CD4-positive, alpha-beta T cell treated with Interleukin-4 for 1 hour (primary cell): Measurements from ENCODE around the gene FCN1.
"Not testable (repeated sequence)": the region's sequence is repeated elsewhere in the genome, so short reads cannot be mapped to it uniquely, and the experiment has no call there.

Source experiments
- DNase-seq, 2 donors: peaks; one replicate each; pipeline ENCODE4 v3.0.0-alpha.2; 2020 to 2022

FCN1 gene

DNA sequence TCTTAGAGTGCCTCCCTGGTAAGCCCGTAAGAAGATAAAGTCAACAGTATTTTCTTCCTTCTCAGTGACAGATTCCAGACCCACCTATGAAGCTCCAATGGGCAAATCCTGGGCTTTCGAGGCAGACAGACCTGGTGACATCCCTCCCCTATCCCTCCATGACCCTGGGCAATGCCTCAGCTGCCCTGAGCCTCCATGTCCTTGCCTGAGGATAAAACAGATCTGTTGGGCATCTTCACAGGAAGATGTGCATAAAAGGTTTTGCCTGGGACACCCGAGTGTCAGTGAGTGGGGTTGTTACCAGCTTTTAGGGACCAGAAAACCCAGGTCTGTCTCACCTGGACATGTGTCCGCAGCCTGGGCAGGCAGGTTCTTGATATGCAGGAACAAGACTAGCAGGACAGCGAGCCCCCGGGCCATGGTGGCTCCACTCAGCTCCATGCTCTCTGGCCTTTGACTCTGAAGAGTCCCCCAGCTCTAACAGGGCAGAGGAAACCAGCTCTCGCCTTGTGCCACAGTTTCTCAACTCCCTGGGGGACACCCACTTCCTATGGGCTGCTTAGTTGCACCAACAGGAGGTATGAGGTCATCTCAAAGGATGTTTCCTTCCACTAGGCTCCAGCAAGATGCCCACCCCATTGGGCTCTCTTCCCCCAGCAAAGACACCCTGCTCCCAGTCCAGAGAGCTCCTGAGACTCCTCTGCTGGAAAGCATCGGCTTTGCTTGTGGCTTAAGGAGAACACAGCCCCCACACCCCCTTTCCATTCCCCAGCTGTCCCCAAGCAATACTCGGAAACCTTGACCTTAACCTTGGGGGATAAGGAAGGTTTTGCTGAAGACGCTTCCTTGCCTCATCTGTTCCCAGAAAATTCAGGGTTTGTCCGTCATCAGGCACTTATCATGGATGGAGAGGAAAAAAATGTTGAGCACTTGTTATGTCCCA lies at the start of gene FCN1:
FCN1 (minus strand) TSS at position 482 of the 943 bp plus-strand sequence; CDS start at position 441, 41 bp downstream.
- peak in 1 of 2 donors; percentile 15 for DNase-seq

DNA sequence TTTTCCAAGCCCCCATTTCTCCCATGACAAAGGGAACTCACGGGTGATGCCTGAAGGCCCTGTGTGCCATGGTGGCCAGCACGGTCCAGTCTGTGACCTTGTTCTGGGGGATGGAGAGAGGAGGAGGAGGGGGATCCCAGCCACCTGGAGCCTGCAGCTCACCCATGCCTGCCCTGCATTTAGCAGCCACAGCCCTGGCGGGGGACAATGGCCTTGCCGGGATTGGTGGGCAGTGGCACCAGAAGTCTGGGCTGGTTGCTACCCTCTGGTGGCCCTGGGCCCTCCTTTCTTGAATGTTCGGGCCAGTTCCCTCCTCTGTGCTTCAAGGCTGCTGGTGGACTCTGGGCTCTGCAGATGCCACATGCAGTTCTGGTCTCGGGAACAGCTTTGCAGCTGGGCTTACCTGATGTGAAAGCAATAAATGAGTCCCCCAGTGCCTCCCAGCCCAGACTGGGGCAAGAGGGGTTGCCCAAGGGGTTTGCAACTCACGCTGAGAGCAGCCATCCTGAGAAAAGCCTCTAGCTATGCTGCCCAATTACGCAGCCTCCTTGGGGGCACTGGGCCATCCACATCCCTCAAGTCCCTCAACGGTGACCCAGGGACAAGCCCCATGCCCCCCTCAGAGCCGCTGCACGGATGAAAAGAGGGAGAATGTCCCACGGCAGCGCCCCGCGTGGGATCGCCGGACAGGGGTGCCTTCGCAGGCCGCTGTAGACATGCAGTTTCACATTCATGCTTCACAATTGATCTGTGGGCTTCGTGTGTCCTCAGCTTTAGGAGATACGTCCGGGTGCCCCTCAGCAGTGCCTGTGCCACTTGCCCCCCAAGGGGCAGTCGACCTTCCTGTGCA lies 49.2 kb upstream of the FCN1 start:
- no peak for DNase-seq

DNA sequence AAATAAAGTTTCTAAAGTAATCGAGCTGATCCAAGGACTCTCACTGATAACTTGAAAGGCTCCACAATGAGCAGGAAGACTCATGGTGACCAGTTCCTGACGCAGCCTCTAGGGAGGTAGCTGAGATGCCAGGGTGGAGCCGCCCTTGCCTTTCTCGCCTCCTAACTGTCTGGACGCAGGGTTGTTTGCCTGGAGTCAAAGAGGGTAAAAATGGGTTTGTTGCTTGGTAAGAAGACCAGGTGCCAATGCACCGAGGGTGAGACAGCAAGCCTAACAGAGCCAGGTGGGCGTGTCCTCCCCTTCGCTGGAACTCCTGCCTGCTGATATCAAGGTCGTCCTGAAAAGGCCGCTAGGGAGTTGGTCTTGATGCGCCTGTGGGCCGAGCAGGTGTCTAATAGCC lies 48.6 kb upstream of the FCN1 start:
- no peak for DNase-seq

DNA sequence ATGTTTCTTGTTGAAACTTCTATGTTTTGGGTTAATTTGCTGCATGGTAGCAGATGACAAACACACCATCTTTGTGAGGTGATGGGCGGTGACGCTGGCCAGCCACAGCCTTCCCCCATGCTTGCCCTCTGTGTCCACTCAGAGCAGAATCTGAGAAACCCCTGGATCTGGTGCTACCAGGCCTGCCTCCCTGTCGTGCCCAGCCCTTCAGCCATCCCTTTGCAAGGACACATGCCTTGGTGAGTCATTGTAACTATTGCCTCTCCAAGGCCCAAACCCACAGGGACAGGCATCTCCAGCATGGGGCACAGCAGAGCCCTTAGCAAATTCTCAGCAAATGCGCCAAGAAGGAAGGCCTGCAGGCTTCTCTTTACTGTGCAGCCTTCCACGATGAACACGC lies 48.1 kb upstream of the FCN1 start:
- DNase-seq = no peak

DNA sequence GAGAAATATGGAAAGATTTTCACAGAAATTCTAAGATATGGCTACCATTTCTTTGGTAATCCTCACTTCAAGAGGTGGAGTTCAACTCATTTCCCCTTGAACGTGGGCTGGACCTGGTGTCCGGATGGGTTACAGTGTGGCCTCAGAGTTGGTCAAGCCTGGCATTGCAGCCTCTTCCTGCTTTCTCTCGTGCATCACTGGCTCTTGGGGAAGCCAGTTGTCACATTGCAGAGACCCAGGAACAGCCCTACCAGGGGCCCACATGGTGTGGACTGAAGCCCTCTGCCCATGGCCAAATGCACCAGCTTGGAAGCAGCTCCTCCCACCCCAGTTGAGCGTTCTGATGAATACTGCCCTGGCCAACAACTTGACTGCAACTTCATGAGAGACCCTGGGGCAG lies 47.7 kb upstream of the FCN1 start:
- no peak for DNase-seq

DNA sequence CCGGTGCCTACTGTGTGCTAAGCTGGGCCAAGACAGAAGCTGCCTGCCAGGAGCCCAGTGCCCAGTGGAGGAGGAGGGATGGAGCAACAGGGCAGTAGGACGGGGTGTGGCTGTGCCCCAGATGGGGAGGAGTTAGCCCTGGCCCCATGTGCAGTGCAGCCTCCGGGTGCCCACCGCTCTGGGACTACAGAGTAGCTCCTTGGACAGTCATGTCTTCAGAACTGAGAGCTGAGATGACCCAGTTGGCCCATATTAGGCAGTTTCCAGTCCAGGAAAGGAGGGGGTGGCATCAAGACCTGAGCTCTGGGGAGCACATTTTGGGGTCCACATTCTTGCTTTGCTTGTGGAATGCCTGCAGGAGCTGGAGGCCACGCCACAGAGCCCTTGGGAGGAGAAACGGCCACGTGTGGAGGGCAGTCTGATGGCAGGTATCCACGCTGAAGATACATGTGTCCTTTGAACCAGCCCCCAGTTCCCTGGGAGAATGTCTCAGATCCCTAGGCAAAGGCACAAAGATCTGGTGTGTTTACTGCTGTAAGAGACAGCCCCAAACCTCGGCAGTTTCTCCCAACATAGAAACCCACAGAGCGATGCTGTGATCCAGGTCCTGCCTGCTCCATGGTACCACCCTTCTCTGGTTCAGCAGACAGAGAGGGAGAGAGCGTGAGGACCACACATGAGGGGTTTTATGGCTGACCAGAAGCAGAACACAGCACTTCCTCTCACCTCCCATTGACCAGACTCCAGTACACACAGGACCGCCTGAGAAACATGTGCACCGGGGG lies 46.8 kb upstream of the FCN1 start:
- DNase-seq = no peak

DNA sequence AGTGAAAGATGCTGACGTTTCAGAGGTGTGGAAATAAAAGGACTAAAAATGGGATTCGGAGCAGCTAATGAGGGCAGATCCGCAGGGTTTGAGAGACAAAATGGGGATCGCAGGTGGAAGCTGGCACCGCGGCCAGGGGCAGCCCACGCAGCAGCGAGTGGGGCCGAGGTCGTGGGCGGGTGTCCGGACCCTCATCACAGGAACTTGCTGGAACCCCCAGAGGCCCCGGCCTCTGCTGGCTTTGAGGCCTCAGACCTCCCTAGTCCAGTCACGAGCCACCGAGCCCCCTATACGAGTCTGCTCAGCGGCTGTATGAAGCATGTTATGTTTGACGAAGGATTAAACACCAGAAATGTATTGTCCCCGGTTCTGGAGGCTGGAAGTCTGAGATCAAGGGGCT lies 45.8 kb upstream of the FCN1 start:
- no peak for DNase-seq

DNA sequence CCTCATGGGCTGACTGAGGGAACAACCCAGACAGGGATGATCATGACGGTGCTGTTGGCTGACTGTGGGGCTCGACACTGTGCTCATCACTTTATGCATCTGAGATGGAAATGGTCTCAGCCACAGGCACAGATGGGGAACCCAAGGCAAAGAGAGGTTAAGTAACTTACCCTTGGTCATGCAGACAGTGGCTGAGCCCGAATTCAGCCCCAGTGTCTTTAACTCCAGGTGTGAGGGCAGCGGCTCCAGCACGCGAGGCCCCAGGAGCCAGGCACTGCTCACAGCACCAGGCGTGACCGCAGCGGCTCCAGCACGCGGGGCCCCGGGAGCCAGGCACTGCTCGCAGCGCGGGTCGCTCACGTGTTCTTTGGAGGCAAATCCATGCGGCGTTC lies 45.3 kb upstream of the FCN1 start:
- no peak for DNase-seq

DNA sequence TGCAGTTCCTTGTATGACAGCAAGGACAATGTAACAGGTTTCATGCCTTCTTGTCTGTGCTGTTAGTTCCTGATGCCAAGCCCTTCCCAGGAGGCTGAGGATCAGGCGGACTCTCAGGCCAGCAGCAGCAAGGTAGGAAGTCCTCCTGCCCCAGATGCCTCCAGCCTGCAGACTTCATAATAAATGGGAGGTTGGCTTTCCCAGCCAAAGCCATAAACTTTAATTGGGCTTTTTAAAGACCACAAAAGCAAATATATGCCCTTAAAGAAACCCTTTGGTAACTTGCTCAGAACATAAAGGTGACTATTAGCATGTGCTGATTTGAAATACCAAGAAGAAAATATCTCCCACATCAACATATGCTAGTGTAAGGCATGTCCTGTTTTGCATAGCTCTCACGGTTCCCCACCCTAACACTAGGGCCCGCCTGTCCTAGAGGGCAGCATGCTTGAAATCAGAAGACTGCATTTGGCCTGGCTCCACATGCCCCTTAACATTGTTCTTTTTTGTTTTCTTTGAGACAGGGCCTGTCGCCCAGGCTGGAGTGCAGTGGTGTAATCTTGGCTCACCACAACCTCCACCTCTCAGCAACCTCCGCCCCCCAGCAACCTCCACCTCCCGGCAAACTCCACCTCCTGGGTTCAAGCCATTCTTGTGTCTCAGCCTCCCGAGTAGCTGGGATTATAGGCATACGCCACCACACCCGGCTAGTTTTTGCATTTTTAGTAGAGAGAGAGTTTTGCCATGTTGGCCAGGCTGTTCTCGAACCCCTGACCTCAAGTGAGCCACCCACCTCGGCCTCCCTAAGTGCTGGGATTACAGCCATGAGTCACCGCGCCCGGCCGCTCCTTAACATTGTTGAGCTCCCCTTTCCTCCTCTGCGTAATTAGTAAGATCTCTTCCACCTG lies 44.6 kb upstream of the FCN1 start:
- no peak for DNase-seq

DNA sequence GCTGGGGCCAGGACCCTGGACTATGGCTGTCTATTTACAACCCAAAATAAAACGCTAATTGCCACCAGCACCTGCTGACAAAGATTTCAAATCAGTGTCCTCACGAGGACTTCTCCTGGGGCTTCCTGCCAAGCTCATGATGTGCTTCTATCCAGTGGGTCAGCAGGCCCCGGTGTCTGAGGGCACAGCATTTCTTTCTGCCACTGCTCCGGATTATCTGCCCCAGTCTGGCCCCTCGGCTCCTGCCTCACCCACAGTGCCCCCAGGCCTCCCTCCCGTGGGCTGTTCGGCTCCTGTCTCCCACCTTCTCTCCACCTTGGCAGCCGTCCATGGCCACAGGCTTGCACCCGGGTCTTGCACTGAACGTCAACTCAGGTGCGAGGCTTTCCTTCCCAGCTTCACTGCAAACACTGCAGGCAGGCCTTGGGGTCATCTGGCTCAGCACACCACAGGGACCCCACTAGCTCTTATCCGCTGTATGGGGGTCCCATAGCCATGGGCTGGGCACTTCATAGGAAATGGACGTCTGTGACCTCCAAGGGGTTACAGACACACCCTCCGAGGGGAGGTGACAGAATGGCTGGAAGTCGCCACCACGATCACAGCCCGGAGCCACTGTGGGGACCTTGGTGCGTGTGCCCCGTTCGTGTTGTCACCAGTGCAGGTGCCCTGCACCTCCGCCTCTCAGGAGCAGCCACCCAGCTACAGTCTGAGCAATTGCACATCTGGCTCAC lies 43.8 kb upstream of the FCN1 start:
- DNase-seq = no peak

DNA sequence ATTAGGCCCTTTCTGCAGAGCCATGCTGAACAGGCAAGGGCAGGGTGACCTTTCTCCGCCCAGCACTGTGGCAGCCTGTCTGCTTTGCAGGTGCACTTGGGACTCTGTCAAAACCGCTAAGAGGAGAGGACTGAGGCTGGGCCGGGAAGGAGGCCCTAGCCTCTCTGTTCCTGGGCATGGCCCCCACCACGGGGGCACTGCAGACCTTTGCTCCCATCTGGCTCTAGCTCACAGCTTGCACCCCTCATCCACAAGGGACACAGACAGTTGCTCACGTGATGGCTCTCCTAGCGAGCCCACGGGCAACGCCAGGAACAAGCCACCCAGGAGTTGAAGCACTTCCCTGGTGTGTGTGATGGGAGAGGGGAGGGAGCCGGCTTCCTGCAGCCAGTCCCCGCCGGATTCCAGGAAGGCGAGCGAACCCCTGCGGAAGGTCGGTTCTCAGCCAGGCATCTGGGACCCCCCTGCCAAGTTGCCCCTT lies 43.0 kb upstream of the FCN1 start:
- no peak for DNase-seq

DNA sequence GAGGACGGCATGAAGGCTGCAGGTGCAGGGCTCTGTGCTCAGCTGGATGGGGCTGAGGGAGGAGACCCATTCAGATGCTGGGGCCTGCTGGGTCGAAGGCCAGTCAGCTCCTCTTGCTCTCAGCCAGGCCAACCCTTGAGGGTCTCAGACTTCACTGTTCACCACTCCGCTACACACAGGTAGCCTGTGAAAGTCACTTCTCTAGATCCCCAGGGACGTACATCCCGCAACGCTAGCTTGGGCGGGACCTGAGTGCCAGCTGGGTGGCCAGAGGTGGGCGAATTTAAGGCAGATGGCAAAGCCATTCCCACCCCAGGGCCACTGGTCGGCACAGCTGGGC lies 42.2 kb upstream of the FCN1 start:
- no peak for DNase-seq

DNA sequence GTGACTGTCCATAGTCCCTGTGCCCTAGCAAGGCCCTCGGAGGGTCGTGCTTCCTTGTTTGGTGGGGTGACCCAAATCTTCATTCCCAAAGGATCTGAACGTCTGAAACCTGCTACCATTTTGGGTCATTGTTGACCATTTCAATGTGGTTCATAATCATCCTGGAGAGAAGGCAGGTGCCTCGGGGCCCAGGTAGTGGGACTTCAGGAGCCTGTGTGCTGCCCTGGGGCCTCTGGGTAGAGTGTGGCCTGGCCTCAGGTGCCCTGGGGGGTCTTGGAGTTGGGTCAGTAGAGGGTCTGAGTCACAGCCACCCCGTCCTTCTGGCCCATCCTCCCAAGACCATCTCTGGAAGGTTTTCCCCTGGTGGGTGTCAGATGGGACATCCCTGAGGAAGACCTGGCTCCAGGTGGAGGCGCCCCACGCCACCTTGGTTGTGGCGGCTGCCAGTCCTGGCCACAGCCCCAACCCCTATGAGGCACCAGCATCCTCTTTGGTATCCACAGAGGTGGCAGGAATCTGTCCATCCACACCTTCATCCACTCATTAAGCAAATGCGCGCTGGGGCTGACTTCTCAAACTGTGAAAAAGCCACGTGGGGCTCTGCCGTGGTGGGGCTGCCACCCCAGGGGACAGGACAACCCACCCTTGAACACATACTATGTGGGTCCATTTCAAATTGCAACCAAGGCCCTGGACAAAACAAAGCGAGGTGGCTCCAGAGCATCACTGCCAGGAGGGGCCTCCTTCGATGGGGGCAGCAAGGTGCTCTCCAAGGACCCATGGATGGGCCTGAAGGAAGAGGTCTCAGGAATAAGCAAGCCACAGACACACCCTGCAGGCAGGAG lies 41.6 kb upstream of the FCN1 start:
- DNase-seq = no peak

DNA sequence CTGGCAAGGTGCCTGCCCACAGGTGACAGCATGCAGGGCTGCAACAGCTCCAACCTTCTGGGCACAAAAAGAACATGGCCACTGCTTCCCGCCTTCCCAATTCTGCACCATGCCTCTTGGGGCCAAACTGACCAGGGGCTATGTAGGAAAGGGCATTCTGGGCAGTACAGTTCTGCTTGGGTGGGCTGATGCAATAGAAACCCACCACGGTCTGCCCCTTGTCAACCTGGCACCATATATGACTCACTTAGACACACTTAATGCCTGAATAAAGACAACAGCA lies 40.2 kb upstream of the FCN1 start:
- no peak for DNase-seq

DNA sequence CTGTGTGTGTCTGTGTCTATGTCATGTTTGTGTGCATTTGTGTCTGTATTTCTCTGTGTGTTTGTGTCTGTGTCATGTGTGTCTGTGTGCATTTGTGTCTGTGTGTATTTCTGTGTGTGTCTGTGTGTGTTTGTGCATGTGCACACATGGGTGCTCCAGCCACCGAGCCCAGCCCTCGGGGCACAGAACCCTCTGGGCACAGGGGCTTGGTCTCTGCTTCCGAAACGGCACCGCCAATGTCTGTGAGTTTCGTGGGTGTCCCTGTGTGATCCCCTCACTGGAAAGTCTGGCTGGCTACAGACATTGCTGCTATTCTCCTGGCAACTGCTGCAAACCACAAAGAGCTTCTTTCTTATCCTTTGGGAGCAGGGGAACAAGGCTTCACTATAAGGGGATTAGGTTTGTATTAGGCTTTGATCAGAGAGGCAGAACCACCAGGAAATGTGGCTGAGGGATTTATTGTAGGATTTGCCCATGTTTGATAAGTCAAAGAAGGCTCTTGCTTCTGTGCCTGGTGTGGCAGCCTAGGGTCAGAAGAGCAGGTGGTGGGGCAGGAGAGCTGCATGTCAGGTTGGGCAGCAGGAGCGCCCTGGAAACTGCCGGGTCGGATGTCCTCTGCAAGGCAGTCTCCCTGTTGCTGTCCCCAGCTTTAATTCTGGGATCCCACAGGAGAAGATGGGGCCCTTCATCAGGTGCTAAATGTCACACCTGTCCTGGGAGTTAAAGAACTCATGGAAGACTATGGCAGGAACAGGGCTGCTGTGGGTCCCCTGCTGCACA lies 39.6 kb upstream of the FCN1 start:
- no peak for DNase-seq

DNA sequence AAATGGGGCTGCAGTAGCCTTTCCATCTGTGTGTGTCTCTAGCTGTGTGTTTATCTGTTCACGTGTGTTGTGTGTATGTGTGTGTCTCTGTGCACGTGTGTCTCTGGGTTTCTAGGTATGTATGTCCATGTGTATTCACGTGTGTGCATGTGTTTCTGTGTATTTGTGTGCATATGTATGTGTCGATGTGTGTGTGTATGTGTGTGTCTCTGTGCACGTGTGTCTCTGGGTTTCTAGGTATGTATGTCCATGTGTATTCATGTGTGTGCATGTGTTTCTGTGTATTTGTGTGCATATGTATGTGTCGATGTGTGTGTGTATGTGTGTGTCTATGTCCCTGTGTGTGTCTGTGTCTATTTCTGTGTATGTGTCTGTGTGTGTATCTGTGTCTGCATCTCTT lies 38.7 kb upstream of the FCN1 start:
- DNase-seq = not testable (repeated sequence)

DNA sequence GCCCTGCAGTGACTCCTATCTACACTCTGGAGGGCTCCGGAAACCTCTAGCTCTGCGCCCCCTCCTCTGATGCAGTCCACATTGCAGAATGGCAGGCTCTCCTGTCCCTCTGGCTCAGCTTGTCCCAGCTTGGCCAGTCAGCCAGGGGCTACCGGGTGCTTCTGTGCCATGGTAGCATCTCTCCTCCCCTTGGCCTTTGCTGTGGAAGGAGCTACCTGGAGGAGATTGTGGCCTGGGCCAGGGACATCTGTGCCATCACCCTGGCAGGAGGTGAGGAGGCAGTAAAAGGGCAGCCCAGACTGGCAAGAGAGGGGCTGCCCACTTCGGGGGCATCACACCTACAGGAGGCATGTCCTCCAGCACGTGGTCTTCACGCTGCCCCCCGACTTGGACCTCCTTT lies 38.1 kb upstream of the FCN1 start:
- DNase-seq = no peak

DNA sequence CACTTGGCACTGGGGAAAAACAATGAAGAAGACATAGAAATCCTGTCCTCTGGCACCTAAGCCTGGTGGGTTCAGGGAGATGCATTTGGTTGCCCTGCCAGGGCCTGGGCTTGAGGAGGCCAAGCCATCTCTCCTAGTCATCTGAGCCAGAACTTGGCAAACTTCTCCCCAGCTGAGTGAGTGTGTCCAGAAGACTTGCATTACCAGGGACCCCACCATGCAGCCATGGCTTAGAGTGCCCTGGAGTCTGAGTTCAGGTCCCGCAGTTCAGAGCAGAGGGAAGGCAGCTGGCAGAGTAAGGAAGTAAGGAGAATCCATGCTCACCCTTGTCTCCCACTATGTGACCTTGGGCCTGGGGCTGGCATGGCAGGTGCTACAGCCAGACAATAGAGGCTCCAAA lies 37.4 kb upstream of the FCN1 start:
- DNase-seq = no peak

DNA sequence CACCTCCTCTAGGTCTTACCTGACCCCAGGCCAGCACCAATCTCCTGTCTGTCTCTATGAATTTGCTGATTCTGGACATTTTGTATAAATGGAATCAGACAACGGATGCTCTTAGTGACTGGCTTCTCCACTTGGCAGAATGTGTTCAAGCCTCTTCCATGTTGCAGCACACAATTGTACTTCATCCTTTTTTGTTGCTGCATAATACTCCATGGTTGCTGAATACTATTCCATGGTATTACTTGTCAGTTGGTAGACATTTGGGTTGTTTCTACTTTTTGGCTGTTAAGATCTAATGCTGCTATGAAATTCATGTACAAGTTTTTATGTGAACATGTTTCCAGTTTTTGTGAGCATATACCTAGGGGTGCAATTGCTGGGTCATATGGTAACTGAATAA lies 34.3 kb upstream of the FCN1 start:
- no peak for DNase-seq

DNA sequence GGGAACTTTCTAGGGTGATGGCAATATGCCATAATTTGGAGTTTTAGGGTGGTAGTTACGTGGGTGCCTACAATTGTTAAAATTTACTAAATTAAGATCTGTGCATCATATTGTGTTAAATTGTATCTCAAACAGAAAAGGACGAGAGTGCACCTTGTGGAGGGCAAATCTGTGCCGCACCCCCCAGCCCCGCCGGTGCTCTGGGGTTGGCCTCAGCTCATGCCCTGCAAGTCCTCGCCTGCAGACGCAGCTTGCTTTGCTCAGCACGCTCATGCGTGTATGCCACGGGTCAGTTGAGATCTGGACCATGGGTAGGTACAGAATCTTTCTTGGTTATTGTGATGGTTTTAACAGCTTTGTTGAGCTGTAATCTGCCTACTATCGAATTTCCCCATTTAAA lies 33.7 kb upstream of the FCN1 start:
- no peak for DNase-seq
